HG03095 (cell line): ENCODE measurements around the gene KLRC3.
"Not testable (repeated sequence)": the region's sequence is repeated elsewhere in the genome, so short reads cannot be mapped to it uniquely, and the experiment has no call there.

ENCODE experiments used
- ATAC-seq: cut with Tn5 transposase; IDR thresholded peaks from one replicate; pipeline ENCODE4 v1.9.1; 2021; ENCODE audit warnings: moderate library complexity; ENCODE audit not compliant: unreplicated experiment

The KLRC3 gene

GRCh38 chr12:10404798-10405197 lies 15.6 kb downstream of the KLRC3 start:
- ATAC-seq = no peak

- ATAC-seq = no peak
Measured at GRCh38 chr12:10400829-10401228, 19.6 kb downstream of the KLRC3 start.

GRCh38 chr12:10398168-10398567 lies 22.2 kb downstream of the KLRC3 start:
- no peak for ATAC-seq

- no peak for ATAC-seq
Measured at GRCh38 chr12:10397296-10397695, 23.1 kb downstream of the KLRC3 start.

- not testable (repeated sequence) for ATAC-seq
Measured at GRCh38 chr12:10396176-10396575, 24.2 kb downstream of the KLRC3 start.

- ATAC-seq = peak; percentile 84
Measured at GRCh38 chr12:10395390-10395998, 24.9 kb downstream of the KLRC3 start.

- not testable (repeated sequence) for ATAC-seq
Measured at GRCh38 chr12:10394531-10395152, 25.8 kb downstream of the KLRC3 start.

GRCh38 chr12:10393291-10393690 lies 27.1 kb downstream of the KLRC3 start:
- ATAC-seq = no peak

- peak; percentile 49 for ATAC-seq
Measured at GRCh38 chr12:10392394-10392930, 27.9 kb downstream of the KLRC3 start.

GRCh38 chr12:10390991-10391390 lies 29.4 kb downstream of the KLRC3 start:
- not testable (repeated sequence) for ATAC-seq

- ATAC-seq = no peak
Measured at GRCh38 chr12:10389904-10390303, 30.5 kb downstream of the KLRC3 start, which contains the start of gene KLRK1. KLRK1 (minus strand) TSS chr12:10390041; CDS start chr12:10388810, 1,231 bp downstream.

- no peak for ATAC-seq
Measured at GRCh38 chr12:10388624-10389413, 31.6 kb downstream of the KLRC3 start.

GRCh38 chr12:10387498-10387897 lies 32.9 kb downstream of the KLRC3 start:
- ATAC-seq = not testable (repeated sequence)

- no peak for ATAC-seq
Measured at GRCh38 chr12:10386857-10387256, 33.5 kb downstream of the KLRC3 start.

GRCh38 chr12:10385166-10385613 lies 35.2 kb downstream of the KLRC3 start:
- no peak for ATAC-seq

- no peak for ATAC-seq
Measured at GRCh38 chr12:10384191-10384590, 36.2 kb downstream of the KLRC3 start.

- no peak for ATAC-seq
Measured at GRCh38 chr12:10381928-10382628, 38.3 kb downstream of the KLRC3 start.

- ATAC-seq = not testable (repeated sequence)
Measured at GRCh38 chr12:10378737-10379136, 41.7 kb downstream of the KLRC3 start.

GRCh38 chr12:10374624-10375018 lies 45.8 kb downstream of the KLRC3 start:
- no peak for ATAC-seq

- ATAC-seq = no peak
Measured at GRCh38 chr12:10372559-10372958, 47.8 kb downstream of the KLRC3 start.
